Measurements from ENCODE around the gene FOLR2.

Gene FOLR2

DNA sequence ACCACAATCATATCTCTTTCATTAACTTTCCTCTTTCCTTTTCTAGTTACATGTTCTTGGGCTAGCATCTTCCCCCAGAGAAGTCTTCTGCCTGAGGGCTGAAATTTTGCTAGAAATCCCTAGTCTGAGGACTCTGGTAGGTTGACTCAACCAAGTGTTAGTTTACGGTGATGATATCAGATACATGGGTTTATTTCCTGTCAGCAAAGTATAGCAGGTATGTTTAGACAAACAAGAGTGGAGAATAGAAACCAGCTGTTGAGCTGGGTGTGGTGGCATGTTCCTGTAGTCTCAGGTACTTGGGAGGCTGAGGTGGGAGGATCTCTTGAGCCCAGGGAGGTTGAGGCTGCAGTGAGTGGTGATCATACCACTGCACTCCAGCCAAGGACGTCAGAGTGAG, 13.4 kb upstream of the FOLR2 start:
- TF ChIP-seq NFIC (IDR thresholded peaks at IDR 0.05) (no peak), TAF1 (IDR thresholded peaks at IDR 0.05; ENCODE audit: low read depth) (no peak), CREB1 (IDR thresholded peaks at IDR 0.05; ENCODE audit: low read depth) (no peak), EP300 (IDR thresholded peaks at IDR 0.05; ENCODE audit: borderline replicate concordance) (no peak), TEAD4 (IDR thresholded peaks at IDR 0.05) (no peak), CEBPB (IDR thresholded peaks at IDR 0.05) (no peak), EGR1 (IDR thresholded peaks at IDR 0.05) (no peak), TCF12 (IDR thresholded peaks at IDR 0.05; ENCODE audit: low read depth) (no peak), ZBTB7A (IDR thresholded peaks at IDR 0.05; ENCODE audit: low read depth) (no peak), RAD21 (IDR thresholded peaks at IDR 0.05; ENCODE audit: low read depth) (no peak), YY1 (IDR thresholded peaks at IDR 0.05; ENCODE audit: low read depth) (no peak), FOXM1 (IDR thresholded peaks at IDR 0.05; ENCODE audit: borderline replicate concordance, low read depth) (no peak)
- TF ChIP-seq, protein P1, sequence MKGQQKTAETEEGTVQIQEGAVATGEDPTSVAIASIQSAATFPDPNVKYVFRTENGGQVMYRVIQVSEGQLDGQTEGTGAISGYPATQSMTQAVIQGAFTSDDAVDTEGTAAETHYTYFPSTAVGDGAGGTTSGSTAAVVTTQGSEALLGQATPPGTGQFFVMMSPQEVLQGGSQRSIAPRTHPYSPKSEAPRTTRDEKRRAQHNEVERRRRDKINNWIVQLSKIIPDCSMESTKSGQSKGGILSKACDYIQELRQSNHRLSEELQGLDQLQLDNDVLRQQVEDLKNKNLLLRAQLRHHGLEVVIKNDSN (IDR thresholded peaks at IDR 0.05) = no peak

DNA sequence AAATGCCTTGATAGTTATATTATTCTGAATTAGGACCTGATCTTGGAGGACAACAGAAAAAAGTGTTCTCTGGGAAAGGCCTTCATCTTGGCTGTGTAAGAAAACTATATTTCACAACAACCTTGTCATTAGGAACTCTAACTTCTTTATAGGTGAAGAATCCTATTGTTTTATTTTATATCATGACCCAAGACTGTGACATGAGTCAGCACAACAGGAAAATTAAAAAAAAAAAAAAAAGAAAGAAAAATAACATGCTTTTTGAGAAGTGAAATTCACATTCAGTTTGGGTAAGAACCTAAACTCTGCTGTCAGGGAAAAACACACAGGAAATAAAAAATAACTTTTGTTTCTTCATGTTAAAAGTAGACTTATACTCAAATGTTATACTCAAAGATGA, 11.7 kb upstream of the FOLR2 start:
- TF ChIP-seq, protein P2, sequence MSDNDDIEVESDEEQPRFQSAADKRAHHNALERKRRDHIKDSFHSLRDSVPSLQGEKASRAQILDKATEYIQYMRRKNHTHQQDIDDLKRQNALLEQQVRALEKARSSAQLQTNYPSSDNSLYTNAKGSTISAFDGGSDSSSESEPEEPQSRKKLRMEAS (IDR thresholded peaks at IDR 0.05) = no peak
- TF ChIP-seq CREB1 (IDR thresholded peaks at IDR 0.05; ENCODE audit: low read depth) (no peak), NFIC (IDR thresholded peaks at IDR 0.05) (no peak), ZBTB7A (IDR thresholded peaks at IDR 0.05; ENCODE audit: low read depth) (no peak)

DNA sequence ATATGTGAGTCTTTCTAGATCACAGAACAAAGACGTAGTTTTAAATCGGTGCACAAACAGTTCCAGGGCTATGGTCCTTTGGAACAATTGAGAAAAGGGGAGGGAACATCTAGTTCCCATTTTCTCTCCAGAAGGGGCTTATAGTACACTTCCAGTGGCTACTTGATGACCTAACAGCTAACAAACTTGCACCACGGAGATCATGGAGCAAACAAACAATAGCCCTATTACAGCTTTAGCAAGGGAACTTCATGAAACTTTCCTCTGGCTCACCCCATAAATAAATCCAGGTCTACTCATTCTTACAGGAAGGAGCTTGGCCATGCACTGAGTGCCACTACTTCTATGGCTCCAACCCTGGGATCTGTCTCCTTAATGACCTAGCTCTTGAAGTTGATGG, 8.3 kb upstream of the FOLR2 start:
- TF ChIP-seq RAD21 (IDR thresholded peaks at IDR 0.05; ENCODE audit: low read depth) = no peak
- TF ChIP-seq TAF1 (IDR thresholded peaks at IDR 0.05; ENCODE audit: low read depth) = no peak
- TF ChIP-seq NFIC (IDR thresholded peaks at IDR 0.05) = no peak
- TF ChIP-seq, protein P3, sequence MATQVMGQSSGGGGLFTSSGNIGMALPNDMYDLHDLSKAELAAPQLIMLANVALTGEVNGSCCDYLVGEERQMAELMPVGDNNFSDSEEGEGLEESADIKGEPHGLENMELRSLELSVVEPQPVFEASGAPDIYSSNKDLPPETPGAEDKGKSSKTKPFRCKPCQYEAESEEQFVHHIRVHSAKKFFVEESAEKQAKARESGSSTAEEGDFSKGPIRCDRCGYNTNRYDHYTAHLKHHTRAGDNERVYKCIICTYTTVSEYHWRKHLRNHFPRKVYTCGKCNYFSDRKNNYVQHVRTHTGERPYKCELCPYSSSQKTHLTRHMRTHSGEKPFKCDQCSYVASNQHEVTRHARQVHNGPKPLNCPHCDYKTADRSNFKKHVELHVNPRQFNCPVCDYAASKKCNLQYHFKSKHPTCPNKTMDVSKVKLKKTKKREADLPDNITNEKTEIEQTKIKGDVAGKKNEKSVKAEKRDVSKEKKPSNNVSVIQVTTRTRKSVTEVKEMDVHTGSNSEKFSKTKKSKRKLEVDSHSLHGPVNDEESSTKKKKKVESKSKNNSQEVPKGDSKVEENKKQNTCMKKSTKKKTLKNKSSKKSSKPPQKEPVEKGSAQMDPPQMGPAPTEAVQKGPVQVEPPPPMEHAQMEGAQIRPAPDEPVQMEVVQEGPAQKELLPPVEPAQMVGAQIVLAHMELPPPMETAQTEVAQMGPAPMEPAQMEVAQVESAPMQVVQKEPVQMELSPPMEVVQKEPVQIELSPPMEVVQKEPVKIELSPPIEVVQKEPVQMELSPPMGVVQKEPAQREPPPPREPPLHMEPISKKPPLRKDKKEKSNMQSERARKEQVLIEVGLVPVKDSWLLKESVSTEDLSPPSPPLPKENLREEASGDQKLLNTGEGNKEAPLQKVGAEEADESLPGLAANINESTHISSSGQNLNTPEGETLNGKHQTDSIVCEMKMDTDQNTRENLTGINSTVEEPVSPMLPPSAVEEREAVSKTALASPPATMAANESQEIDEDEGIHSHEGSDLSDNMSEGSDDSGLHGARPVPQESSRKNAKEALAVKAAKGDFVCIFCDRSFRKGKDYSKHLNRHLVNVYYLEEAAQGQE (IDR thresholded peaks at IDR 0.05; ENCODE audit: low read depth) = no peak
- no peak for TF ChIP-seq ZBTB7A (IDR thresholded peaks at IDR 0.05; ENCODE audit: low read depth)
- TF ChIP-seq EP300 (IDR thresholded peaks at IDR 0.05; ENCODE audit: borderline replicate concordance) = no peak
- TF ChIP-seq, protein P2 (IDR thresholded peaks at IDR 0.05) = no peak
- no peak for TF ChIP-seq FOXM1 (IDR thresholded peaks at IDR 0.05; ENCODE audit: borderline replicate concordance, low read depth)

DNA sequence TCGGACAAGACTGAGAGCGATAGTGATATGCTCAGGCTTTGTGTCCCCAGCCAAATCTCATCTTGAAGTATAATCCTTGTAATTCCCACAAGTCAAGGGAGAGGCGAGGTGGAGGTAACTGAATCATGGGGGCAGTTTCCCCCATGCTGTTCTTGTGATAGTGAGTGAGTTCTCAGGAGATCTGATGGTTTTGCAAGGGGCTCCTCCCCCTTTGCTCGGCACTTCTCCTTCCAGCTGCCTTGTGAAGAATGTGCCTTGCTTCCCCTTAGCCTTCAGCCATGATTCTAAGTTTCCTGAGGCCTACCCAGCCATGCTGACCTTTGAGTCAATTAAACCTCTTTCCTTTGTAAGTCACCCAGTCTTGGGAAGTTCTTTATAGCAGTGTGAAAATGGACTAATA, 7.5 kb upstream of the FOLR2 start:
- no peak for TF ChIP-seq TAF1 (IDR thresholded peaks at IDR 0.05; ENCODE audit: low read depth)

DNA sequence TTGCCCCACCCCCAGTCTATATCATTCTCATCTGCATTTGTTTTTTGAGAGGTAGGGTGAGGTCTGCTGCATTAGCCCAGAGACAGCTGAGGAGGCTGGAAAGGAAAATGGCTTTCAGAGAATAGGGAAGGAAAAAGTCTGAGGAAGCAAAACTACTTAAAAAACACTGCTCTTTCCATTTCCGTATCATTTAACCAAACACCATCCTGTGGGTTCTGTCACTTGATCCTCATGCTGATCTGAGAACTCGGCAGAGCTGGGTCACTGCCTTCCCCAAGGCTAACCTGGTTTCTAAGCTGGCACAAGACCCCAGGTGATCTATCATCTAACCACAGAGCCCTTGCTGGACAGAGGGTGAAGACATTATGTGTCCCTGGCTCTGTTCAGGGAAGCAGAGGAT, 1.2 kb downstream of the FOLR2 start:
- TF ChIP-seq, protein P3 (IDR thresholded peaks at IDR 0.05; ENCODE audit: low read depth) = no peak
- no peak for TF ChIP-seq RAD21 (IDR thresholded peaks at IDR 0.05; ENCODE audit: low read depth)
- no peak for TF ChIP-seq TAF1 (IDR thresholded peaks at IDR 0.05; ENCODE audit: low read depth)
- no peak for TF ChIP-seq TEAD4 (IDR thresholded peaks at IDR 0.05)
- TF ChIP-seq NFIC (IDR thresholded peaks at IDR 0.05) = no peak
- no peak for TF ChIP-seq FOXM1 (IDR thresholded peaks at IDR 0.05; ENCODE audit: borderline replicate concordance, low read depth)
- TF ChIP-seq, protein P2 (IDR thresholded peaks at IDR 0.05) = no peak
- TF ChIP-seq TCF12 (IDR thresholded peaks at IDR 0.05; ENCODE audit: low read depth) = no peak
- no peak for TF ChIP-seq EP300 (IDR thresholded peaks at IDR 0.05; ENCODE audit: borderline replicate concordance)
- TF ChIP-seq ZBTB7A (IDR thresholded peaks at IDR 0.05; ENCODE audit: low read depth) = no peak
- TF ChIP-seq, protein P1 (IDR thresholded peaks at IDR 0.05) = no peak
- no peak for TF ChIP-seq EGR1 (IDR thresholded peaks at IDR 0.05)
- TF ChIP-seq YY1 (IDR thresholded peaks at IDR 0.05; ENCODE audit: low read depth) = no peak
- no peak for TF ChIP-seq CREB1 (IDR thresholded peaks at IDR 0.05; ENCODE audit: low read depth)

DNA sequence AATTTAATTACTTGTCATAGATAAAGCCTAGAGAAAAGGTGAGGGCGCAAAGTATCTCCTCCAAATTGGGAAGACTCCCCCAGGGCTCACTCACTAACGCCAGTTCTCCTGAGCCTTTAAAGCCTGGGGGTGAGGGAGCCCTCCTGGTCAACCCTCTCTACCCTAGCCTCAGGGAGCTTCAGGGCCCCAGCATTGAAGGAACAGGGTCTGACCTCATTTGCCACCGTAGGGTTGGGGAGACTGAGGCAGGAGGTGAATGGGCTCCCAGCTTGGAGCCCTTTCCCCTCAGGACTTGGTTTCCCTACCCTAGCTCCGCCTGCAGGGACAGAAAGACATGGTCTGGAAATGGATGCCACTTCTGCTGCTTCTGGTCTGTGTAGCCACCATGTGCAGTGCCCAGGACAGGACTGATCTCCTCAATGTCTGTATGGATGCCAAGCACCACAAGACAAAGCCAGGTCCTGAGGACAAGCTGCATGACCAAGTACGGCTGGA, 1.7 kb downstream of the FOLR2 start:
- TF ChIP-seq CEBPB (IDR thresholded peaks at IDR 0.05) (no peak), EGR1 (IDR thresholded peaks at IDR 0.05) (no peak), EP300 (IDR thresholded peaks at IDR 0.05; ENCODE audit: borderline replicate concordance) (no peak), RAD21 (IDR thresholded peaks at IDR 0.05; ENCODE audit: low read depth) (no peak), TEAD4 (IDR thresholded peaks at IDR 0.05) (no peak), YY1 (IDR thresholded peaks at IDR 0.05; ENCODE audit: low read depth) (no peak), TAF1 (IDR thresholded peaks at IDR 0.05; ENCODE audit: low read depth) (no peak), NFIC (IDR thresholded peaks at IDR 0.05) (no peak), TCF12 (IDR thresholded peaks at IDR 0.05; ENCODE audit: low read depth) (no peak), CREB1 (IDR thresholded peaks at IDR 0.05; ENCODE audit: low read depth) (no peak), ZBTB7A (IDR thresholded peaks at IDR 0.05; ENCODE audit: low read depth) (no peak), FOXM1 (IDR thresholded peaks at IDR 0.05; ENCODE audit: borderline replicate concordance, low read depth) (no peak)
- TF ChIP-seq, protein P3 (IDR thresholded peaks at IDR 0.05; ENCODE audit: low read depth) = no peak
- TF ChIP-seq, protein P2 (IDR thresholded peaks at IDR 0.05) = no peak
- TF ChIP-seq, protein P1 (IDR thresholded peaks at IDR 0.05) = no peak

Measured in Ishikawa (cell line).